Measurements from ENCODE around the gene PARP9. TPM values are rescaled to one million over a fixed set of nuclear protein-coding genes. Genes with fewer than 3 reads are reported as not detected.

The PARP9 gene
- 7.5 and 9.6 TPM in 2 replicates for total RNA-seq

GRCh38 chr3:122564155-122564912 is at the start of gene PARP9, which contains the start of gene DTX3L:
Gene PARP9, minus strand, starts transcription at chr3:122564300. Its CDS starts 4,680 bp downstream, at chr3:122559620.
Gene DTX3L, plus strand, starts transcription at chr3:122564338. Its CDS starts 89 bp downstream, at chr3:122564427.

GRCh38 chr3:122577409-122578031 is 13.4 kb upstream of the PARP9 start, which contains the start of gene PARP15:
Gene PARP15, plus strand, starts transcription at chr3:122577650. Its CDS starts 18 bp downstream, at chr3:122577668.

GRCh38 chr3:122514123-122515019 is 49.7 kb downstream of the PARP9 start, which contains the start of gene KPNA1:
Gene KPNA1, minus strand, starts transcription at chr3:122514939. Its CDS starts 18,374 bp downstream, at chr3:122496565.

Small RNA genes lying within 50 kb of the gene (small RNA-seq; reads per million reads assigned to genes)
- not detected for gene AC096861.1

Other genes starting within 250 kb of the PARP9 start
- not detected in 2 replicates for gene CSTA, start 239.1 kb downstream of the PARP9 start, total RNA-seq
- gene MIX23, start 181.1 kb downstream of the PARP9 start, total RNA-seq = 26.1 and 36.1 TPM in 2 replicates
- gene FAM162A, start 180.1 kb downstream of the PARP9 start, total RNA-seq = 9.5 and 12.7 TPM in 2 replicates
- gene WDR5B, start 148.2 kb downstream of the PARP9 start, total RNA-seq = 4.9 and 5.3 TPM in 2 replicates
- gene KPNA1, start 49.4 kb downstream of the PARP9 start, total RNA-seq = 50.3 and 87.3 TPM in 2 replicates
- gene DTX3L, start within 50 bp of the PARP9 start, total RNA-seq = 14.0 and 19.5 TPM in 2 replicates
- gene PARP15, start 13.3 kb upstream of the PARP9 start, total RNA-seq = 0.98 and 1.3 TPM in 2 replicates
- gene PARP14, start 116.5 kb upstream of the PARP9 start, total RNA-seq = 55.1 and 78.7 TPM in 2 replicates
- 5.9 and 6.7 TPM in 2 replicates for gene HSPBAP1, start 229.5 kb upstream of the PARP9 start, total RNA-seq
- 22.3 and 22.5 TPM in 2 replicates for gene SLC49A4, start 230.8 kb upstream of the PARP9 start, total RNA-seq